Measurements from ENCODE around the gene PIK3C2G.

The PIK3C2G gene

DNA sequence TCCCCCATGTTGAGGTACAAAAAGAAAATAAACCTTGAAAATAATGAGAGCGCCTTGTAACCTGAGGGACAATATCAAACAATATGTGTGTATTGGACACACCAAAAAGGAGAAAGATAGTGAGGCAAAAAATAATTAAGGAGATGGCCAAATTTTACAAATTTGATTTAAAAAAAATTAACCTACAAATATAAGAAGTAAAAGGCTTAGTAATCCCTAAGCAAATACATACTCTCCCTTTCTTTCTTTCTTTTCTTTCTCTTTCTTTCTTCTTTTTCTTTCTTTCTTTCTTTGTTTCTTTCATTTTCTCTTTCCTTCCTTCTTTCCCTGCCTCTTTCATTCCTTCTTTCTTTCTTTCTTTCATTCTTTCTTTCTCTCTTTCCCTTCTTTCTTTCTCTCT is 133.4 kb downstream of the PIK3C2G start:
- H3F3A ChIP-seq (ENCODE audit: low read depth) = no peaks in the 10 kb centered on the region

DNA sequence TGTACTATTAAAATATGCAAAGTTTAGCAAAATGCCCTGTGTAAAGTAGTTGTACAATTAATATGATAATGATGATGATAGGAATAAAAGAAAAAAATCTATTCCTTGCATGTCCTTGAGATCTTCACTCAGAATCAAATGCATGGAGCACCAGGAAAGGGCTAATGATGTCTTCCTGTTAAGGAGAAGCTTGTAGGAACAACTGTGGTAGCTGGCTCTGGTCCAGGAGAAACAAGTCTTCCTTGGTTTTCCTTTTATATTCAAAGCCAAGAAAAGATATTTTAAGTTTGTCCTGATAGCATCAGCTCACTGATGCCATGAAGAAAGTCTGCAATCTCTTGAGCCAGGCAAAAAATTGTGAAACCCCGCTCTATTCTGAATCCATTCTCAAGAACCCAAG is 138.9 kb downstream of the PIK3C2G start:
- Histone ChIP-seq H4K20me1 (ENCODE audit: insufficient read depth, low read length, poor library complexity, severe bottlenecking) (no peaks in the 10 kb centered on the region), H3K4me2 (ENCODE audit: low read depth, low read length, poor library complexity, severe bottlenecking) (no peak overlapping the region), H3K4me3 (ENCODE audit: low read length, poor library complexity, severe bottlenecking) (no peak overlapping the region), H3F3A (ENCODE audit: low read depth) (no peaks in the 10 kb centered on the region), H3K36me3 (ENCODE audit: insufficient read depth, low read length) (no peaks in the 10 kb centered on the region), H3K4me1 (ENCODE audit: insufficient read depth, low read length, poor library complexity, severe bottlenecking) (no peaks in the 10 kb centered on the region), H3K9me2 (replicated peaks; ENCODE audit: low read depth, low read length) (no peaks in the 10 kb centered on the region), H3K27me3 (ENCODE audit: insufficient read depth, low read length, poor library complexity, severe bottlenecking) (no peaks in the 10 kb centered on the region), H3K9me3 (ENCODE audit: insufficient read depth, low read depth, low read length) (no peaks in the 10 kb centered on the region), H3K79me2 (ENCODE audit: insufficient read depth, low read length) (no peaks in the 10 kb centered on the region), H3K9ac (ENCODE audit: low read depth, low read length, poor library complexity, severe bottlenecking) (no peak overlapping the region), H2AFZ (ENCODE audit: low read length) (no peak overlapping the region)
- no peak for TF ChIP-seq EZH2phosphoT487 (IDR thresholded peaks at IDR 0.05; ENCODE audit: borderline replicate concordance)
- TF ChIP-seq, protein P1, sequence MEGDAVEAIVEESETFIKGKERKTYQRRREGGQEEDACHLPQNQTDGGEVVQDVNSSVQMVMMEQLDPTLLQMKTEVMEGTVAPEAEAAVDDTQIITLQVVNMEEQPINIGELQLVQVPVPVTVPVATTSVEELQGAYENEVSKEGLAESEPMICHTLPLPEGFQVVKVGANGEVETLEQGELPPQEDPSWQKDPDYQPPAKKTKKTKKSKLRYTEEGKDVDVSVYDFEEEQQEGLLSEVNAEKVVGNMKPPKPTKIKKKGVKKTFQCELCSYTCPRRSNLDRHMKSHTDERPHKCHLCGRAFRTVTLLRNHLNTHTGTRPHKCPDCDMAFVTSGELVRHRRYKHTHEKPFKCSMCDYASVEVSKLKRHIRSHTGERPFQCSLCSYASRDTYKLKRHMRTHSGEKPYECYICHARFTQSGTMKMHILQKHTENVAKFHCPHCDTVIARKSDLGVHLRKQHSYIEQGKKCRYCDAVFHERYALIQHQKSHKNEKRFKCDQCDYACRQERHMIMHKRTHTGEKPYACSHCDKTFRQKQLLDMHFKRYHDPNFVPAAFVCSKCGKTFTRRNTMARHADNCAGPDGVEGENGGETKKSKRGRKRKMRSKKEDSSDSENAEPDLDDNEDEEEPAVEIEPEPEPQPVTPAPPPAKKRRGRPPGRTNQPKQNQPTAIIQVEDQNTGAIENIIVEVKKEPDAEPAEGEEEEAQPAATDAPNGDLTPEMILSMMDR (conservative IDR thresholded peaks at IDR 0.05; ENCODE audit: low read length) = no peak

More for the DNA sequence above, 133.4 kb downstream of the PIK3C2G start:
- H3K9ac ChIP-seq (ENCODE audit: low read depth, low read length, poor library complexity, severe bottlenecking) = no peak overlapping the region
- H3K9me3 ChIP-seq (ENCODE audit: insufficient read depth, low read depth, low read length) = no peaks in the 10 kb centered on the region
- no peaks in the 10 kb centered on the region for H3K36me3 ChIP-seq (ENCODE audit: insufficient read depth, low read length)
- no peak overlapping the region for H2AFZ ChIP-seq (ENCODE audit: low read length)
- no peaks in the 10 kb centered on the region for H3K4me1 ChIP-seq (ENCODE audit: insufficient read depth, low read length, poor library complexity, severe bottlenecking)
- H3K9me2 ChIP-seq (replicated peaks; ENCODE audit: low read depth, low read length) = no peaks in the 10 kb centered on the region
- no peaks in the 10 kb centered on the region for H3K27me3 ChIP-seq (ENCODE audit: insufficient read depth, low read length, poor library complexity, severe bottlenecking)
- H3K4me2 ChIP-seq (ENCODE audit: low read depth, low read length, poor library complexity, severe bottlenecking) = no peak overlapping the region
- H4K20me1 ChIP-seq (ENCODE audit: insufficient read depth, low read length, poor library complexity, severe bottlenecking) = no peaks in the 10 kb centered on the region
- no peak overlapping the region for H3K4me3 ChIP-seq (ENCODE audit: low read length, poor library complexity, severe bottlenecking)
- TF ChIP-seq EZH2phosphoT487 (IDR thresholded peaks at IDR 0.05; ENCODE audit: borderline replicate concordance) = no peak
- TF ChIP-seq, protein P1 (conservative IDR thresholded peaks at IDR 0.05; ENCODE audit: low read length) = no peak
- H3K79me2 ChIP-seq (ENCODE audit: insufficient read depth, low read length) = no peaks in the 10 kb centered on the region

DNA sequence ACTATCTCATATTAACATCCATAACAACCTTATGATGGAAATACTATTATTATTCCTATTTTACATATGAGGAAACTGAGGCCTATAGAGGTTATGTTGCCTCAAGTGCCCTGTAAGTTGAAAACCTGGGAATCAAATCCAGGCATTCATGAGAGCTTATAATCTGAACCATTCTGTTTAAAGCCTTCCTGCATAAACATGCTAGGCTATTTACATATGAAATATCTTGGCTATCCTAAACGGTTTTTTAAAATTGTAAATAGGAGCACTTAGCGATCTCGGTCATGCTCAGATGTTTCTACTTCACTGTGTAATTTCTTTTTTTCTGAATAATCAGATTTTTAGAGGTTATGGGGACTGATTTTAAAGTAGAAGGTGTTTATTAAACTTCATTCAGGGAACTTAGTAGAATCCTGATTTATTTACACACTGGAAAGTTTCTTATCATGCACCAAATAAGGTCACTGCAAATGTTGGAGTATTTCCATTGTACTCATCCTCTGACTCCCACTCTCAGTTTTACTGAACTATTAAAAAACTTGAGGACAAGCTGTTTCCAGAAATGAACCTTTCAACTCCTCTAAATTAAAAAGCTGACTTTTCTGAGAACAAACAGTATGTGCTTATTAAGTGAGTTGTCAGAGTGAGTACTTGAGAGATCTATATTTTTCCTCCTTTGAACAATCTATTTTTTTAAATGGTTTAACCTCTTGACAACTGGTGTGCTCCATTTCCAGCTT is 141.7 kb downstream of the PIK3C2G start:
- Histone ChIP-seq H3F3A (ENCODE audit: low read depth) (no peaks in the 10 kb centered on the region), H3K4me1 (ENCODE audit: insufficient read depth, low read length, poor library complexity, severe bottlenecking) (no peaks in the 10 kb centered on the region), H3K79me2 (ENCODE audit: insufficient read depth, low read length) (no peaks in the 10 kb centered on the region), H2AFZ (ENCODE audit: low read length) (no peak overlapping the region), H3K27me3 (ENCODE audit: insufficient read depth, low read length, poor library complexity, severe bottlenecking) (no peaks in the 10 kb centered on the region), H3K9ac (ENCODE audit: low read depth, low read length, poor library complexity, severe bottlenecking) (no peak overlapping the region), H4K20me1 (ENCODE audit: insufficient read depth, low read length, poor library complexity, severe bottlenecking) (no peaks in the 10 kb centered on the region), H3K36me3 (ENCODE audit: insufficient read depth, low read length) (no peaks in the 10 kb centered on the region), H3K9me3 (ENCODE audit: insufficient read depth, low read depth, low read length) (no peaks in the 10 kb centered on the region), H3K4me2 (ENCODE audit: low read depth, low read length, poor library complexity, severe bottlenecking) (no peak overlapping the region), H3K4me3 (ENCODE audit: low read length, poor library complexity, severe bottlenecking) (no peak overlapping the region), H3K9me2 (replicated peaks; ENCODE audit: low read depth, low read length) (no peaks in the 10 kb centered on the region)
- TF ChIP-seq, protein P1 (conservative IDR thresholded peaks at IDR 0.05; ENCODE audit: low read length) = no peak
- no peak for TF ChIP-seq EZH2phosphoT487 (IDR thresholded peaks at IDR 0.05; ENCODE audit: borderline replicate concordance)

Measured in Loucy (cell line).